HG02763 (cell line): ENCODE results near the gene TNS1.

ENCODE experiments used
- ATAC-seq: cut with Tn5 transposase; IDR thresholded peaks from one replicate; pipeline ENCODE4 v1.9.1; 2021; ENCODE audit warnings: mild to moderate bottlenecking, moderate library complexity; ENCODE audit not compliant: unreplicated experiment

Gene TNS1

DNA sequence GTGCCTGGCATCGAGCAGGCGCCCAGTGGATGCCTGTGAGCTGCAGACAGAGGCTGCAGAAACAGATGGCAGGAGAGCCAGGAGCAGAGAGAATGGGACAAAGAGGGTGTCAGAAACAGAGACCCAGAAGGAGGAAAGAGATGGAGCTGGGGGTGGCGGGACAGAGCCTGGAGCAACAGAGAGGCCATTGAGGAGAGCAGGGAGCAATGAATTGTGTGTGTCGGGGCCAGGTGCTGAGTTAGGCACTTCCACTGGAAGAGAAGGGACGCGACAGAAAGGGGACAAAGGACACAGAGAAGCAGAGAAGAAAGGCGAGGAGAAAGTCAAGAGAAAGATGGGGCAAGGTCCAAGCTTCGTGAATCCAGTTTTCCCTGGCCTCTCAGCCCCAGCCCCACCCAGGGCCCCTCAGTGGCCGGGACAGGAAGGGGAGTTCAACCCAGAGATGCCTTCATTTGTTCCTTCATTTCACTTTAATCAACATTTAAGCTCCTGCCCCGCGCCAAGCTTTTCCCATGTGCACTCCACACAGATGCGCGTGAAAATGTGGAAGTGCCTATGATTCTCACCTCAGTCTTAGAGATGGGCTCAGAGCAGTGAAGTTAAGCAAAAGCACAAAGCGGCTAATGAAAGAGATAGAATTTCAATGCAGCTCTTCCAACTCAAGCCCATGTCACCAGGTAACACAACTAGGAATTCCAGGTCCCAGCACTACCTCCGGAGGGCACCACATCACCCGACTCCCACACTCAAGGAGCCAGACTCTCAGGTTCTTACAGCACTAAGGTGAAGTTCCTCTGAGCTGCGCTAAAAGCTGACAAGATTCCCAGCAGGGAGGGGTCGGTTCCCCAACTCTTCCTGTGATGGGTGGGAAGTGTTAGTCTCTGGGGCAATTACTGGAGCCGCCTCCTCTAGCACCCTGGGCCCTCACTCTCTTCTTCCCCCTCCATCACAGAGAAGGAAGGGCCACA, 55.1 kb downstream of the TNS1 start:
- no peak for ATAC-seq

DNA sequence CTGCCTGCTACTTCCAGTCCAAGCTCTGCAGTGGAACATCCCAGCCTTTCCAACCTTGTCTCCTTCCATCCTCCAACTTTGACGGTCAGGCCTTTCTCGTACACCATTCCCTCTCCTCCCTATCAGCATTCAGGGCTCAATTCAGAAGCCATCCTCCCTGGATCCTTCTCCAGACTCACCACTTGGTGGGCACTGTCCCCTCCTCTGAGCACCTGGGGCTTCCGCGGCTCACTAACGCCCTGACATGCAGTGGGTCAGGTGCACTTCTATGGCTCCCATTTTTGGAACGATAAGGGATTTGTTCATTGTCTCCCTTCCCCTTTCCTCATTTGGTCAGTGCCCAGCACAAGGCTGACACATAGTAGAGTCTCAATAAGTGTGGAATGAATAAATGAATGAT, 56.7 kb downstream of the TNS1 start:
- ATAC-seq = no peak

DNA sequence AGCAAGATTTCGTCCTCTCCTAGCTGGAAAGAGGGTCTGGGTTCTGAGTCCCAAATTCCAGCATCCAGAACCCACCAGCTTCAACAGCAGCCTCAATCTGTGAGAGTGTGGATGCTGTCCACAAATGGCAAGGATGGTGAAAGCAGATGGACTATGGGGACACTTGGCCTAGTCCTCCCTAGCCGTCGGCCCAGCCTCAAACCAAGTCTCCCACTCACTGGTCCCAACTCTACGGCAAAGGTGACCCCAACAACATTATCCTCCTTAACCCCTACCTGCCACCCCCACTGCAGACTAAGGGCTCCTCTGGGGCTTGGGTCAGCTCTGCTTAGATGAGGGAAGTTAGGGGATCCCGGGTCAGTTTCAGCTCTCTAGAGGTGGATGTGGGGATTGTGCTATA, 57.3 kb downstream of the TNS1 start:
- ATAC-seq = no peak

DNA sequence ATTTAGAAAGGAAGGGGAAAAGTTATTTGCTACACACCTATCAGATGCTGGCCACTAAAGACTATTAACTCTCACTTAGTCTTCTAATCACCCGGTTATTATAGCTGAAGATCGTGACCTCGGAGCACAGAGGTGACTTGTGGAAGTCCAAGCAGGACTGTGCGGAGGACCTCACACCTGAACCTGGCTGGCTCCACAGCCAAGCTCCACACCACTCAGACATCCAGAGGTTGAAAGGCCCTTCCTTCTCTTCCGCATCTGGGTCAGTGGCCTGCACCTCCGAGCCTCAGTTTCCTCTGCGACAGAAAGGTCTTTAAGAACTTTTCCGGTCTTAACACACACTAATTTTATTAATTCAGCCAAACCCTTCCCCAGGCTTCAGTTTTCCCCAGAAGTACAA, 57.9 kb downstream of the TNS1 start:
- no peak for ATAC-seq

DNA sequence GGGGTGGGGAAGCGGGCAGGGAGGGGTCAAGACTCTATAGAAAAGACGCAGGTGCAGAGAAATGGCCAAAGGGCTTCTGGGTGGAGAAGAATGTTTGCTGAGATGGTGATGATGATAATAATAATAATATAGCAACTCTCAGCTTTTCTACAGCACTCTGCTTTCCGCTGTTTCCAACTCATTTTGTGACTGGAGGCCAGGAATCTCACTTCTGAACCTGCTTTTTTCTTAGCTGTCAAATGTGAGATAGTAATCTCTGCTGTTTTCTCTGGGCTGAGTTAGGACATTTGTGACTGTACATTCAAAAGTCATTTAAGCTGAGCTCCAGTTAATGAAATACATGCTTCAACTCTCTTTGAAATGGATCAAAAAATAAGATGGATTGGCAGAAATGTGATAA, 58.4 kb downstream of the TNS1 start:
- no peak for ATAC-seq

DNA sequence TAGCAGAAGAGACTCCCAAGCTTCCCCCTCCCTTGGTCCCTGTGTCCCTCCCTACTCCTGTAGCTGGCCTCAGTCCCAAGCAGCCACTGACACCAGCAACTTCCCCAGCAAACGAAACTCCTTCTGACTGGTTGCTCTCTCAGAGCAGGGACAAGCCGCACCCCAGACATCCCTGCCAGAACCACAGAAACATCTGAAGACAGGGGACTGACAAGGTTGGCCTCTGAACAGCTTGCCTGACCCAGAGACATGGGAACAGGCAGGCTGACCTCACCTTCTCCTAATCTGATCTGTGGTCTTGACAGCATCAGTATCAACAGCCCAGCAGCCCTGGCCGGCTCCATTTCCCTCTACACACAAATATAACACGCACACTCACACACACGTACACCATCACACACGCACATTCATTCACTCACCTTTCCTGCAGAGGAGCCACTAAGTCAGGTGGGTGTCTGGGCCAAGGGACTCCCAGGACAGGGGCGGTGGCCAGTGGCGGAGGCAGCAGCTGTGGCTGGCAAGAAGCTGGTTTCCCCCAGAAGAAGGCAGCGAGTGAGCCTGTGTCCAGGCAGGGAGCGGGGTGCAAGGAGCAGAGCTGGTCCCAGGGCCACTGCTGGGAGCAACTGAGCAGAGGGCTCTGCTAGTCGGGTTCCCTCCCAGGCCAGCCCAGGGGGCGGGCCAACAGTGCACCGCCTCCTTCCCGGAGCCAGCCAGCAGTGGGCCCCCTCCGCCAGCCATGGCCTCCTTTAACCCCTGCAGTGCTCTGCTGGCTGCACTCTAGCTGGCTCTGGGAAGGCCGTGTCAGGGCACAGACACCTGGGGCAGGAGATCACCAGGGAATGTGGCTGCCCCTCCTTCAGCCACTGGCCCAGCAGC, 59.1 kb downstream of the TNS1 start:
- ATAC-seq = no peak

DNA sequence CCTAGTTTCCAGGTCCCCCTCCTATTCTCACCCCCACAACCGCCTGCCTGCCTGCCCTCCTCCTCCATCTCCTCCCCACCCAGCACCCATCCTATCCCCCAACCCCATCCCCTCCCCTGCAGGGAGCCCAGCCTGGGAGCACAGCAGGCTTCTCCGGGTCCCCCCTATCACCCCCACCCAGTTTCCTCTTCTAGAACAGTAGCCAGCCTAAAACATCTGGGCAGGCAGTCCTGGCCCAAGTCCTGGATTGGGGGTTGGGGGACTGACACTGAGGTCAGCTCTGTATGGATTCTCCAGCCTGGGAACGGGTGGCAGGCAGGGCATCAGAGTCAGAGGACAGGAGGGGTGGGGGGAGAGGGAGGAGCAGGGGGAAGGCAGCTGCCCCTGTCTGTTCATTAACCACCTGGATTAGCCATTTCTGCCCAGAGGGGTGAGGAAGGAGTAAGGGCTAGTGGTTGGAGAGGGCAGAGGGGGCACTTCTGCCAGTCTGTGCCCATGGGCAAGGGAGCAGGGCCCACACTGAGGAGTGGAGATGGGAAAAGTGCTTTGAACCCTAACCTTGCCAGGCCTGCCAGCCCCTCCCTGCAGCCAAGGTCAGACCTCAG, 60.0 kb downstream of the TNS1 start:
- no peak for ATAC-seq

DNA sequence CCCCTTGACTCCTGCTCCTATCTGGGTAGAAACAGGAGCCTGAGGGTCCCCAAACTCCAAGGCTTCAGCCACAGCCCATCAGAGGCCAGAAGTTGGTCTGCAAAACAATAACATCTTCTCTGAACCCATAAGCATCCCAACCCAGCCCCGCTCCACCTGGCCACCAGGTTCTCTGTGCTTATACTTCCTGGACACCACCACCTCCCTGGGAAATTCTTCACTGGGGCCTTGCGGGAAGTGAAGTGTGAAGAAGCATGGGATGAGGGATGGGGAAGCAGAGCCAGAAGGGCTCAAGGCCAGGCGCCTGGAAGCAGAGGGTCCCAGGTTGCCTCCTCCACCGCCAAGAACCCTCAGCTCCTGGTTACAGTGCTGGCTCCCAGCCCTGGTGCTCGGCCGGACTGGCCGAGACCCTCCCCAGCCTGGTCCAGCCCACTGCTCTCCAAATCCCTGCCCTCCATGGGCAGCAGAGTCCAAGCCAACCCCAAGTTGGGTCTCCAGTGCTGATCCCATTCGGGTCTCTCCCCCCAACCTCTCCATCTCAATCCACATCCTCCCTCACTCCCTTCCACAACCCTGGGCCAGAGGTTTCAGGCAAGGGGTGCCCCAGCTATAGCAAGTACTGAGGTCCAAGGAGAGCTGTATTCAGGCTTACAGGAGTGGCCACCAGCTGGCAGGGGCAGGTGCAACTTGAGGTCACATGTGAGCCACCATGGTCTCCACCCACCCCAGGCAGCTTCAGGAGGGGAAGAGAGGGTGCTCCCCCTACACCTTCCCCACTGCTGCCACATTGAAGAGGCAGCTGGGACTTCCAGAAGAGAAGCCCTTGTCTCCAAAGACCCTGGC, 60.7 kb downstream of the TNS1 start:
- no peak for ATAC-seq

DNA sequence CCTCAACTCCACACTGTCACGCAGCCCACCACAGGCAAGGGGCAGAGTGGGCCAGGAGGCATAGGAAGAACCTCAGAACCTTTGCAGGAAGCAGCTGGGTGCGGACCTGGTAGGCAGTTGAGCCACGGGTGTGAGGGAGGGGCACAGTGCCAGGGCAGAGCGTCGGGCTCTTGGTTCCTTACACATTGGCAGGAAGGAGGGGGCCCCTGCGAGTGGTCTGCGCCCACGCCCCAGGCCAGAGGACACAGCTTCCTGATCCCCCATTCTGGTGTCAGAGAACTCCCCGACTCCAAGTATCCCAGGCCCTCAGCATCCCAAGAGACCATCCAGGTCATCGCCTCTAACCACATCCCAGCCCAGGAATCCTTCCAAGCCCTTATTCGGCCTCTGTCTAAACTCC, 61.5 kb downstream of the TNS1 start:
- ATAC-seq = no peak

DNA sequence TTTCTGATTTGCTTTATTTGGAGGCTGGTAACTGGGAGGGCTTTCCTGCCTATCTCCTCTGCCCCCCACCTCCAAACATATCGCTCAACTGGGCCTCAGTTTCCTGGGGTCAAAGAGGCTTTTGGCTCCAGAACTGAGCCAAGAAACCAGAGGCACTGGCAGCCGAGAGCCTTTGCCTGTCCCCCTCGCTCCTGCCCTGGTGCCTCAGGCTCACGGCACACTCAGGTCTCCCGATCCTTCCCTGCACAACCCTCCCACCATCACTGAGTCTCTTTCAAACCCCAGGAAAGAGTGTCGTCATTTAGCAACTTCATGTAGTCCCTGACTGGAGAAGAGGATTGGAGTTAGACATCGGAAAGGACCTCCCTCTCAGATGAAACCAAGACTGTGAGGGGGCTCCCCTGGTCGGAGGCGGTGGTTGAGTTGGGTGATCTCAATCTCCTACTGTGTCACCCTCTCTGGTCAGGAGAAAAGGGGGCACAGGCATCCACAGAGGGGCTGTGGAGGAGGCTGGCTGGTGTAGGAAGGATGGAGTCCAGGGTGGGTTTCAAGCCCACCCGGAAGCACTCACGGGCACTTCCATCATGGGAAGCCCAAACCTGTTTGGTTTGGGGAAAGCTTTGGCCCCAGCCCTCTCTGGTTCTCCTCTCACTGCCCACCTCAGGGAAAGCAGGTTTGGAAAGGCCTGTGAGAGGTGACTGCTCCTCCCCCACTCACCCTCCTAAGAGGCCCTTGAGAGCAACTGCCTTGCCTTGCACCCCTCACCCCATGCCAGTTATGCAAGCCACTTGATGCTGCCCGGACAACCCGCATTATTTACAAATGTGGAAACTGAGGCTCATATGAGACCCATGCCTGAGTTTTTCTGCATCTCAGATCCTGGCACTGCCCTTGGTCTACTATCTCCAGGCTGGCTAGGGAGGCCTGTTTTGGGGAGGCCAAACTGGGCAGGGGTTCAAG, 62.3 kb downstream of the TNS1 start:
- no peak for ATAC-seq

DNA sequence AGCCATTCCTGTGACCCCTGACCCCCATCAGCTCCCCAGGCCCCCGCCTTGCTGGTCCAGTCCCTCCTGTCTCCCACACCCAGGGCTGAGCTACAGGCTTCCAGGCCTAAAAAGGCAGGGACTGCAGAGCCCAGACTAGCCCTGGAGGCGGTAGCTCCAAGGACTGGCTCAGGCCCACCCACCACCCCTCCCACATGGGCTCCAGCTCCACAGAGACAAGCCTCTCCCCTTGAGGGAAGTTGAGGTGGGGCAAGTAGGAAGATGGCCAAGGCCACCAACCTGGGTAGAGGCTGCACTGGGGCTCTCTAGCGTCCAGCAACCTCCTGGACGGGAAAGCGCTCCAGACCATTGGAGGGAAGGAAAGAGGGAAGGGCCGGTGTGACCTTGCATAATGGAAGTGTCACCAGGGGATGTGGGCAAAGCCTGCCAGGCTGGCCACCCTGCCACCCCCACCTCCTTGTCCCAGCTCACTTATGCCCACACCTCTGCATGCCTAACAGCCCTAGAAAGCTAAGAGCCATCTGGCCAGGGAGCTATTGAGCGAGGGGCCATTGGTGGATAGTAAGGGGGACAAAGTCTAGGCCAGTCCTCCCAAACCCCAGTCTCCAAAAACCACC, 63.1 kb downstream of the TNS1 start:
- ATAC-seq = no peak

DNA sequence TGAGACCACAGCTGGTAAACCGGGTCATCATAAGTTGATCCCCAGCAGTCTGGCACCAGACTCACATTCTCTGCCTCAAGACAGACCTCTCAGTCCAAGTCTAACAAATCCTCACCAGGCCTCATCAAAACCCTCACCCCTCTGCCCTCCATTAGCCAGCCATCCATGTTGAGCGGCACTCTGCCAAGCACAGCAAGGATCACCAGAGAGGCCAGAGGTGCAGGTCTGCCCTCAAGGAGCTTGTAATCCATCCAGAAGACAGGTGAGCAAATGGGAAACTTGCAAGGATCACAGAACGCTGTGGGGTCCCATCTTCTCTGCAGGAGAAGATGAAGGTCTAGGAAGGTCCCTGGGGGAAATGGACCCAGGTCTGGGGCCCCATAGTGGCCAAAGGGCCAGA, 63.6 kb downstream of the TNS1 start:
- no peak for ATAC-seq

DNA sequence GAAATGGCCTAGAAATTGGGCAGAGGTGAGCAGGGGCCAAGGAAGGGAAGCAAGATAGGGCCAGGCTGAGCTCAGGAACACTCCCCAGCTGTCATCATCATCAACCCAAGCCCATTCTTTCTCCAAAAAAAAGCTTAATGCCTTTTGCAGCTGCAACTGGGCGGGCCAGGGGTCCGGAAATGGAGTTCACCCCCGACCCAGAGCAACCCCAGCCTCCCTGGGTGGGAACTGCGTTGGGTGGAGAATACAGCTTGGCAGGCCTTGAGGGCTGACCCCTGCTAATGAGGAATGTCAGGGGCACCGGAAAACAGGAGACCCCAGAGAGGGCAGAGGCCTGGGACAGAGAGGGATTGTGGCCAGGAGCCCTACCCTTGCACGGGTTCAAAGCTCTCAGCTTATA, 64.8 kb downstream of the TNS1 start:
- no peak for ATAC-seq

DNA sequence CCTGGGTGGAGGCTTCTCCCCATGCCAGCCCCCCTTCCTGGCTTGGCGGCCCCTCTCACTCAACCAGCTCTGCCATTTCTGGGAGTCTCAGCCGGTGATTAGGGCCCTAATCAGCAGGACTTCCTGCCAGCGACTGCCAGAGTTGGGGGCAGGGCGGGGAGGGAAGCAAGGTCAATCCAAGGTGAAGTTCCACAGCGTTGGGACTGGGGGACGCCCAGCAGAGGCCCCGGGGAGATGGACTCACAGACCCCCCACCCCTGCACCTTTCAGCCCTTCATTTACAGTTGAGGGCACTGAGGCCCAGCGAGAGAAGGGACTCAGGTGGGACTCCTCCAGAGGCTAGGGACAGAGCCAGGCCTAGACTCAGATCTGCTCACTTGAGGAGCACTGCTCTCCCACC, 65.3 kb downstream of the TNS1 start:
- no peak for ATAC-seq

DNA sequence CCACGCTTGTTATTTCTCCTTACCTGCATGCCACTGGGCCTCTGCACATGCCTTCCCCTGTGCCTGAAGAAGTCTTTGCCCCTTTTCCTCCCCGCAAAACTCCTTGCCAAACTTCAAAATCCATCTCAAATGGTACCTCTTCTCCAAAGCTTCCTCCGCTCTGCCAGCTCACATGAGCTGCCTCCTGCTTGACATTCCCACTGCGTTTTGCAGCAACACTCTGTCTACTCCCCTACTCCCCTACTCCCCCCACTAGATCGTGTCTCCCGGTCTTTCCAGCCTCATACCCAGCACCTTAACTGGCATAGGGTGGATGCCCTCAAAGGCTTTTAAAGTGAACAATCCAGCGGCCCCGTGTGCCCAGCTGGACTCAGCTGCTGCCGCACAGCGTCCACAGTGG, 65.8 kb downstream of the TNS1 start:
- no peak for ATAC-seq

DNA sequence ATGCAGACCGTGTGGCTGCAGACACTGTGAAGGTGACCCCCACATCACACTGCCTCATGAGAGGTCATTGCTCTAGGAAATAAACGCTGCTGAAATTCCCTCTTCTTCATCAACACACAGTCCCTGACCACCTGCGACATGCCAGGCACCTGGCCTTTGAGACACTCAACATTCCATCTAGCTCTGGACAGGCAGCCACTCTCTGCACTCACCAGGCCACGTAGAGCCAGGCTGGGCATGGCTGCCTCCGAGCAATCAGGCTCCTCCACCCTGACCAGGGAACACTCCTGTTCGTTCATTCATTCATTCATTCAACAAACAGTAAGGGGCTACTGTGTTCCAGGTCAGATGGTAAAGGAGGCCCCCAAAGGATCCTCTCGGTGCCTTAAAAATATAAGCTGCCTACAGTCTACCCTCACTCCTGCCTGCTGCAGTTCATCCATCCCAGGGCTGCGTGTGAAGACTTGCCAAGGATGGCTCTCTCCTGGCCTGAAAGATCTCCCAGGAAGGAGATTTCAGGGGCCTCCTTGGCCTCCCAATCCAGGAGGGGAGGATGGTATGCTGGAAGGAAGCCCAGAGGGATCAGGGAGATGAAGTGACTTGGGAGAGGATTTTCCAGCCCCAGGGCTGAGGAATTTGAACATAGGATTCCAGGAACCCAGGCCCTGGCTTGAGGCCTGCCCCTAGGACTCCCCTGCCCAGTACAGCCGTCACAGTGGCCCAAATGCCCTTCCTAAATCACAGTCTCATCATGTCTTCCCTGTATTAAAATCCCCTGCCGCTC, 66.7 kb downstream of the TNS1 start:
- ATAC-seq = no peak

DNA sequence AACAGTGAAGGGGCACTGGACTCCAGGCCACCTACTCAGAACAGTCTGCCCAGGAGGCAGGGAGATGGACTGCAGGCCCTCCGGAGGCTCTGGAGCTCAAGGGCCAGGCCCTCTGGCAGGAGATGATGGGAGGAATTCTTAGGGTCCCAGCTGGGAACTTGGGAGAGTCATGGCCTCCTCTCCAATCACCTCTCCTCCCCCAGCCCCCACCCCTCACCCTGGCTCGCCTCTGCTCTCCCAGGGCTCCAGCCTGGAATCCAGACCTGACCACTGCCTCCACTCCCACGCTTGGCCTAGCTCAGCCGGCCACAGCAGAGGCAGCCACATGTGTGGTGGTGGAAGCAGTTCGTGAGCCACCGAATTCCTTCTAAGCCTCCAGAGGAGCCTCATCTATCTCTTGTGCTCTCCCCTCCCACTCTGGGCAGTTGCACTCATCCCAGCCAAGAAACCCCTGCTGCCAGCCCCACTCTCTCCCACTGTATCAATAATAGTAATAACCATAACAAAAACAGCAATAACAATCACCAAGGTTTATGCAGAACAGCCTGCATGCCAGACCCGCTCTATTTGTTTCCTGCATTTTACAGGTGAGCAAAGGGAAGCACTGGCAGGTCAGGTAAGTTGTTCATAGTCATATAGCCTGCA, 67.4 kb downstream of the TNS1 start:
- ATAC-seq = no peak
